Stimulated activated CD4-positive, alpha-beta T cell treated with anti-CD3 and anti-CD28 coated beads, Interleukin-1b, Interleukin-23, amount 100 ng/mL, for 4 hours (primary cell): ENCODE measurements around the gene ABCA8.
"Not testable (repeated sequence)": the region's sequence is repeated elsewhere in the genome, so short reads cannot be mapped to it uniquely, and the experiment has no call there.

Experiments used
- DNase-seq, 2 donors: peaks; one replicate each; pipeline ENCODE4 v3.0.0-alpha.2; 2020; ENCODE audit warnings: low read depth in 2 of 2

ABCA8 gene, protein sequence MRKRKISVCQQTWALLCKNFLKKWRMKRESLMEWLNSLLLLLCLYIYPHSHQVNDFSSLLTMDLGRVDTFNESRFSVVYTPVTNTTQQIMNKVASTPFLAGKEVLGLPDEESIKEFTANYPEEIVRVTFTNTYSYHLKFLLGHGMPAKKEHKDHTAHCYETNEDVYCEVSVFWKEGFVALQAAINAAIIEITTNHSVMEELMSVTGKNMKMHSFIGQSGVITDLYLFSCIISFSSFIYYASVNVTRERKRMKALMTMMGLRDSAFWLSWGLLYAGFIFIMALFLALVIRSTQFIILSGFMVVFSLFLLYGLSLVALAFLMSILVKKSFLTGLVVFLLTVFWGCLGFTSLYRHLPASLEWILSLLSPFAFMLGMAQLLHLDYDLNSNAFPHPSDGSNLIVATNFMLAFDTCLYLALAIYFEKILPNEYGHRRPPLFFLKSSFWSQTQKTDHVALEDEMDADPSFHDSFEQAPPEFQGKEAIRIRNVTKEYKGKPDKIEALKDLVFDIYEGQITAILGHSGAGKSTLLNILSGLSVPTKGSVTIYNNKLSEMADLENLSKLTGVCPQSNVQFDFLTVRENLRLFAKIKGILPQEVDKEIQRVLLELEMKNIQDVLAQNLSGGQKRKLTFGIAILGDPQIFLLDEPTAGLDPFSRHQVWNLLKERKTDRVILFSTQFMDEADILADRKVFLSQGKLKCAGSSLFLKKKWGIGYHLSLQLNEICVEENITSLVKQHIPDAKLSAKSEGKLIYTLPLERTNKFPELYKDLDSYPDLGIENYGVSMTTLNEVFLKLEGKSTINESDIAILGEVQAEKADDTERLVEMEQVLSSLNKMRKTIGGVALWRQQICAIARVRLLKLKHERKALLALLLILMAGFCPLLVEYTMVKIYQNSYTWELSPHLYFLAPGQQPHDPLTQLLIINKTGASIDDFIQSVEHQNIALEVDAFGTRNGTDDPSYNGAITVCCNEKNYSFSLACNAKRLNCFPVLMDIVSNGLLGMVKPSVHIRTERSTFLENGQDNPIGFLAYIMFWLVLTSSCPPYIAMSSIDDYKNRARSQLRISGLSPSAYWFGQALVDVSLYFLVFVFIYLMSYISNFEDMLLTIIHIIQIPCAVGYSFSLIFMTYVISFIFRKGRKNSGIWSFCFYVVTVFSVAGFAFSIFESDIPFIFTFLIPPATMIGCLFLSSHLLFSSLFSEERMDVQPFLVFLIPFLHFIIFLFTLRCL (N-terminal part only)

DNA sequence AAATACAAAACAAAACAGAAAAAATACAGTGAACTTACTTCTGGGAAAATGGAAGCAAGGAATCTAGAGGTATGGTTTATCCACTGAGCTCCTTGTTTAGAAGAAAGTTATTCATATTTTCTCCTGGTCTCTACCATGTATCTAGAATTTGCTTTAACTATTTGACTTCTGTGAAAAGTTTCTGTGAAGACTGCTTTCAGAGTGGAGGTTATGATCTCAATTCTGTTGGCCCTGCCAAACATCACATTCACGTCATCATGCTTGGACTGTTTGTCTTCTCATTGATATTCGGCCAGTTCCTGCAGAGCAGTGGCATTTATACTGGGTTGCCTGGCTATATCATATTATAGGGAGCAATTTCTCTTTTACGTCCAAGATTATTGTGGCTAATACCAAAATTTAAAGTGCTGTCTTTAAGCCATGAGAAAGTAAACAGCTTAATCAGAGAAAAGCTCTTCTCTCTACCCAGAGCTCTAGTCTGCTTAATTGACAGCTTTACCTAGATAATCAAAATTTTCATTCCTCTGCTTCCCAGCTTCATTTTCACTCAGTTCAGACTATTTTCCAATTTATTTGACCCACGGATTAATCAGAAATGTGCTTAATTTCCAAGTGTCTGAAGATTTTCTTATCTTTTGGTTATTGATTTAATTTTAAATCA is at the start of gene ABCA8:
Gene ABCA8 (minus strand): TSS at position 212 of the 661 bp plus-strand sequence. CDS start 13,358 bp downstream, outside the sequence.
- DNase-seq = no peak

GRCh38 chr17:69004759-69005158 is 49.6 kb upstream of the ABCA8 start:
- not testable (repeated sequence) for DNase-seq

GRCh38 chr17:68999743-69000142 is 44.6 kb upstream of the ABCA8 start:
- not testable (repeated sequence) for DNase-seq

DNA sequence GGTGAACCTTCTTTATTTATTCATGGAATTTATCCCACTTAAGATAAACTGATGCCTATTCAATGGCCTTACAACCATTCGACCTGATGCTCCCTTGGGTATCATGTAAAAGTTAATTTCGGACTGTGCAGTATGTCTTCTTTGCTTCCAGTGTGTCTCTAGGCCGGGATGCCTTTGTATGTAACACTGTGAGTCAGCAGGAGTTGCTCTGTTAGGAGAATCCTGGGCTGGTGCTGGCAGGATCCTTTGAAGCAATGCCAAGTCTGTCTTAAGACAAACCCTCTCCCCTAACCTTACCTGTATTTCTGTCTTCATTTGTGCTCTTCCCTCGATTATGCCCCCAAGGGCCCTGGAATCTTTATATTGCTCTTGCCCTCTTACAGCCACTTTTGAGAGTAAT is 37.9 kb upstream of the ABCA8 start:
- DNase-seq = no peak

DNA sequence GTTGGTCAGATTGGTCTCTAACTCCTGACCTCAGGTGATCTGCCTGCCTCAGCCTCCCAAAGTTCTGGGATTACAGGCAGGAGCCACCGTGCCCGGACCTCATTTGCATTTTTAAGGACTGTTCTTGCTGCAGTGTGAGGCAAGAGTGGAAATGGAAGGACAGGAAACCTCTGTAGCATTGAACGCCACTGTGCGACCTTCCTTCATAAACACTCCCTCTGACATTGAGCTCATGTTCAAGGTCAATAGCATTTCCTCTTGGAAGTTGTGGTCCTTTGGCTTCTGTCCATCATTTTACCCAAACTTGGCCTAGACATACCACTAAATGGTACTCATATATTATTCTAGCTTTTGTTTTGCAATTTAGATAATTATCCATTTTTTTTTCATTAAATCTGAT is 32.8 kb upstream of the ABCA8 start:
- no peak for DNase-seq

- no peak for DNase-seq
These were observed 26.1 kb upstream of the ABCA8 start for GRCh38 chr17:68981288-68981687.

GRCh38 chr17:68973098-68973846 is 18.1 kb upstream of the ABCA8 start:
- DNase-seq = no peak

- DNase-seq = no peak
These were observed 17.0 kb upstream of the ABCA8 start for GRCh38 chr17:68972119-68972704.

GRCh38 chr17:68969101-68969500 is 13.9 kb upstream of the ABCA8 start:
- DNase-seq = no peak

GRCh38 chr17:68963958-68964357 is 8.8 kb upstream of the ABCA8 start:
- no peak for DNase-seq

DNA sequence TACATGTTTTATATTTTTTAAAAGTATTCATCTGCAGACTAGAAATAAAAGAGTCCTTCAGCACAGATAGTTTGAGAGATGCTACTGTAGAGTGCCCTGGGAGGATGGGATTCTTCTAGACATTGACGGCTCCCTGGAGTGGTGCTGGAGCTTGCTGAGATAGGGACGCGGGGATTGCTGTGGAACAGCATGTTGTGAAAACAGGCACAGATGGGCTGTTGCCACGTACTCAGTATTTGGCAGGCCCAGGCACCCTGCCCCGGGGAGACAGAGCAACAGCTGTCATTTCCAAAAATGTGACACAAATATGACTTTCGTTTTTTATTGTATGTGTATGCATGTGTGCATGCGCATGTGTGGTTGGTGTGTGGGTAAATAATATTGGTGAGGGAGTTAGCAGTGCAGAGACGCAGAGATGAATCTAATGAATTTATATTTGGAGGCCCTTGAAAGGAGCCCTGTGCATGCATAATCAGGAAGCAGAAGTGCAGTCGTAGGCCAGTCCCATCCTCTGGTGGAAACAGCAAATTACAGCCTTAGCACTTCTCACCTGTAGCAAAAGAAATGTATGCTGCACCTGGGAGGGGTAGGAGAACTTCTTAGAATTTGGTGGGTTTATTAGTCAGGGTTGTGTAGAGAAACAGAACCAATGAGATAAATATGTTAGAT is 6.2 kb upstream of the ABCA8 start:
- no peak for DNase-seq

- DNase-seq = not testable (repeated sequence)
These were observed 3.9 kb upstream of the ABCA8 start for GRCh38 chr17:68959117-68959516.

DNA sequence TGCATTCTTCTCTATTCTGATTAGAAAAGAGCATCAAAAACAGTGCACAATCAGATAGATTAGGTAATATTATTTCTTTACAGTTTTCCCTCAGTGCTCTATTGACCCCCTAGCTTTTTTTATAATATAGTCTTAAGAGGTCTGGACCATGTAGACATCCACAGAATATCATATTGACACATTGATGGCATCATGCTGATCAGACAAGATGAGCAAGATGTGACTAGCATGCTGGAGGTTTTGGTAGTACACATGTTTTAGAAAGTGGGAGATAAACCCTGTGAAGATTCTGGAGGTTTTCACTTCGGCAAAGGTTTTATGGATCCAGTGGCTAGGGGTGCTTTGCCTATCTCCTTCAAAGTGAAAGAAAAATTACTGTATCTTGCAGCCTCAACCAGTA is 2.8 kb upstream of the ABCA8 start:
- DNase-seq = no peak

DNA sequence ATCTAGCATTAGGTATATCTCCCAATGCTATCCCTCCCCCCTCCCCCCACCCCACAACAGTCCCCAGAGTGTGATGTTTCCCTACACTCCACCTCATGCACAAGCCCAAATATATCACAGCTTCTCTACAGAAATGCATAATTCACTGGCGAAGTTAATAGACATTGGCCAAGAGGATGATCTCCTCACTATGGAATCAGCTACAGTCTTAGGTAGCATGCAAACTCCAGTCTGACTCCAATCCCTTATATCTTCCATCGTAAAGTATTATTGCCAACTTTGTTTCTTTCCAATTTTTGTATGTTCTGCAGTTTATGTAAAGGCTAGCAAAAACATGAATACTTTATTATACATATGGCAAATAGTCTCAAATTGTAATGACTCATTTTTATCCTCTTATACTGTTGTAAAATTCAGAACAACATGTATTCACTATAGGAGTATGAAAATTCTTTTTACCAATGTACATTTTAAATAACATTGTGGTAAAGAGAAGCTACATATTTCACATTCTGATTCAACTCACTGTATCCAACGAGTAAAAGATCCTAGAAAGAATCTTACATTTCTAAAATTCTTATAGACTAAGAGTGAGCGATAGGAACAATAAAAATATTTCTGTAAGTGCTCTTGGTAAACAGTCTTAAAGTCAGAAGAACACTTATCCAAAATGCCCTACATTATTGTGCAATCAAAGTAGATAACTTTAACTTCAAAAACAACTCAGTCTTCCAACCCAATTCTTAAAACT is 871 bp downstream of the ABCA8 start:
- DNase-seq = no peak

- DNase-seq = no peak
These were observed 1.7 kb downstream of the ABCA8 start for GRCh38 chr17:68953340-68953997.

DNA sequence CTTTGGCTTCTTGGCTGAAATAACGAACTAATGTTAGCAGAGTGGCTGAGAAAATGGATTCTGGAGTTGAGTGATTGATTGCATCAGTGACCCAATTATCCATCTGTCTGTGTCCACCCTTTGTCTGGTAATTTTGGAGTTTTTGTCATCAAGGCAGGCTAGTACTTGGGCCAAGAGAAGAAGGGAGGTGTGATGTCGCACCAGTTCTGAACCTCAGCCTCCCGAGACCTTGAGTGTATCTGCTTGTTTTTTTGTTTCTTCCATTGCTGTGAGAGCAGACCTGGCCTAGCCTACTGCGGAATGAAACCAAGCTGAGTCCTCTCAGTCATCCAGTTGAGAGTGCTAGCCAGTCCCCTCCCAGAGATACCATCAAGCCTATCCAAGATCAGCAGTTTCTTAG is 4.5 kb downstream of the ABCA8 start:
- no peak for DNase-seq

GRCh38 chr17:68947868-68948267 is 7.3 kb downstream of the ABCA8 start:
- not testable (repeated sequence) for DNase-seq

- no peak for DNase-seq
These were observed 10.7 kb downstream of the ABCA8 start for GRCh38 chr17:68944435-68945035.
